Neutrophil (primary cell): Measurements from ENCODE around the gene TM7SF3.
"Not testable (repeated sequence)": the region's sequence is repeated elsewhere in the genome, so short reads cannot be mapped to it uniquely, and the experiment has no call there.

Source experiments
- H3K27ac ChIP-seq: fragments of 200-600 bp; sonication (generic); 2 replicates; pipeline ENCODE4 v1.5.1; 2016; ENCODE audit warnings: mild to moderate bottlenecking, moderate library complexity
- H3K27me3 ChIP-seq: fragments of 200-600 bp; sonication (generic); 2 replicates; pipeline ENCODE4 v1.6.0; 2016; ENCODE audit warnings: mild to moderate bottlenecking
- H3K36me3 ChIP-seq: fragments of 200-600 bp; sonication (generic); 2 replicates; pipeline ENCODE4 v1.5.1; 2017
- H3K4me1 ChIP-seq, 2 experiments: fragments of 200-600 bp in 1 of 2; sonication (generic) in 1 of 2; 1 replicate in 1 of 2; 2 replicates in 1 of 2; pipeline versions ENCODE4 v1.5.1 to v1.6.1; 2013 to 2016; ENCODE audit warnings: low read depth in 1 of 2, low read length in 1 of 2, mild to moderate bottlenecking in 1 of 2, moderate library complexity in 1 of 2; ENCODE audit not compliant: control insufficient read depth in 1 of 2, insufficient read depth in 1 of 2
- H3K4me3 ChIP-seq, 2 experiments: fragments of 200-600 bp in 1 of 2; sonication (generic) in 1 of 2; 1 replicate in 1 of 2; 2 replicates in 1 of 2; pipeline ENCODE4 v1.5.1; 2013 to 2016; ENCODE audit warnings: low read depth in 1 of 2, low read length in 1 of 2, mild to moderate bottlenecking in 1 of 2, moderate library complexity in 1 of 2
- H3K9me3 ChIP-seq: fragments of 200-600 bp; sonication (generic); 2 replicates; pipeline ENCODE4 v1.5.1; 2016
- CTCF ChIP-seq: fragments of 200-600 bp; sonication (generic); IDR thresholded peaks from 2 replicates; pipeline ENCODE4 v1.5.1; 2016; ENCODE audit warnings: antibody characterized with exemption

The TM7SF3 gene

GRCh38 chr12:27024291-27024690 is 10.1 kb upstream of the TM7SF3 start:
- Histone ChIP-seq H3K27me3 (no peaks in the 10 kb centered on the region), H3K36me3 (peaks cover 18% of the 10 kb centered on the region), H3K27ac (no peak overlapping the region), H3K4me1 (peaks cover 28 to 45% of the 10 kb centered on the region in 2 experiments), H3K9me3 (no peaks in the 10 kb centered on the region), H3K4me3 (no peak overlapping the region)
- TF ChIP-seq CTCF = no peak

DNA sequence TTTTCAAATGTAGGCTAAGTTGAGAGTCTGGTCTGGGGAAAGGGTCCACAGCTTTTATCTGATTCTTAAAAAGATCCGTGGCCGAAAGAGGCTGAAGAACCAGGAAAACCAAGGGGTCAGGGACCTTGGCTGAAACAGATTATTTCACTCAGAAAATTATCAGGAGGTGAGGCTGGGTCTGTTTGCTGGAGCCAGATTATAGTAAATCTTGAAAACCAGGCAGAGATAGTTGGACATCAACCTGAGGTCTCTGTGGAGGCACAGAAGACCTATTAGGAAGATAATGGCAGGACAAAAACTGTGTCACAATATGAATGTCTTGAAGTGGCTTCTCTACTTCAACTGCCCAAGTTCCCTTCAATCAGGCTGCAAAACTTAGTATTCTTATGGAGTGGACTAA is 6.6 kb upstream of the TM7SF3 start:
- H3K27ac ChIP-seq = no peak overlapping the region
- peaks cover 41 to 59% of the 10 kb centered on the region in 2 experiments for H3K4me1 ChIP-seq
- no peaks in the 10 kb centered on the region for H3K27me3 ChIP-seq
- H3K9me3 ChIP-seq = no peaks in the 10 kb centered on the region
- H3K4me3 ChIP-seq = no peak overlapping the region
- TF ChIP-seq CTCF = no peak
- H3K36me3 ChIP-seq = no peaks in the 10 kb centered on the region

GRCh38 chr12:27018037-27018436 is 3.9 kb upstream of the TM7SF3 start:
- Histone ChIP-seq H3K27me3 (no peaks in the 10 kb centered on the region), H3K27ac (no peak overlapping the region), H3K4me1 (peaks cover 48 to 59% of the 10 kb centered on the region in 2 experiments), H3K36me3 (no peaks in the 10 kb centered on the region), H3K9me3 (no peaks in the 10 kb centered on the region), H3K4me3 (no peak overlapping the region)
- no peak for TF ChIP-seq CTCF

- H3K4me3 ChIP-seq, H3K9me3 ChIP-seq, H3K27me3 ChIP-seq, H3K36me3 ChIP-seq: not testable (repeated sequence)
- Histone ChIP-seq H3K4me1 (peaks cover 55 to 61% of the 10 kb centered on the region in 2 experiments), H3K27ac (peak overlapping the region; percentile 14)
Measured at GRCh38 chr12:27017163-27017823, 3.1 kb upstream of the TM7SF3 start.

DNA sequence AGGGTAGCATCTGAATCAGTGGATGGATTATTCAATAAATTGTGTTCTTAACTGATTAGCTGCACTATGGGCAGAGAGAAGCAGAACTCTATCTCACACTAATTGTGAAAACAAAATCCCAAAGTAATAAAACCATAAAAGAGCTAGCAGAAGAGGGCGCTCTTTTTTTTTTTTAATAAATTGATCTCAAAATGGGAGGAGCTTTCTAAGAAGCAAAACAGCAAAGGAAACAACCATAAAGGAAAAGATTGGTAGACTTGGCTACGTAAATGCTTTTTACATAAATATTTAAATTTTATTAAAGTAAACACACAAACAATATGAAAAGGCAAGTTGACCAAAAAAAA is 1.5 kb upstream of the TM7SF3 start:
- Histone ChIP-seq H3K4me1 (peaks cover 59 to 64% of the 10 kb centered on the region in 2 experiments), H3K27me3 (no peaks in the 10 kb centered on the region), H3K36me3 (no peaks in the 10 kb centered on the region), H3K9me3 (no peaks in the 10 kb centered on the region), H3K4me3 (no peak overlapping the region), H3K27ac (peak overlapping the region; percentile 90)
- TF ChIP-seq CTCF = no peak

GRCh38 chr12:27014859-27015729 is 910 bp upstream of the TM7SF3 start:
- peak overlapping the region; percentile 90 for H3K27ac ChIP-seq
- H3K4me1 ChIP-seq = peaks cover 65 to 67% of the 10 kb centered on the region in 2 experiments
- TF ChIP-seq CTCF = no peak
- peak overlapping the region; percentile 80 to 95 for H3K4me3 ChIP-seq
- H3K9me3 ChIP-seq = no peaks in the 10 kb centered on the region
- no peaks in the 10 kb centered on the region for H3K27me3 ChIP-seq
- no peaks in the 10 kb centered on the region for H3K36me3 ChIP-seq
